Endothelial cell of umbilical vein (primary cell): Measurements from ENCODE around the gene YWHAH. TPM values are rescaled to one million over a fixed set of nuclear protein-coding genes. Genes with fewer than 3 reads are reported as not detected.
A peak's percentile ranks its signal among the peaks of the same experiment; 100 is the strongest.

Experiments used
- BruUV-seq: library from RNA; stranded (reverse); fragments of 400-500 nt; replicated peaks from 2 replicates; lab custom pipeline; 2021; lab: Mats Ljungman, UMichigan
- CTCF ChIA-PET: fragments of 300-600, 350-600 bp; sonication (Branson Sonifier 250); formaldehyde crosslinking; loops from one replicate; lab custom pipeline; 2021; ENCODE audit warnings: antibody characterized with exemption, inconsistent platforms; lab: Charles Lee
- POLR2A ChIA-PET: fragments of 300-600, 350-600 bp; sonication (Branson Sonifier 250); formaldehyde crosslinking; loops from one replicate; lab custom pipeline; 2021; ENCODE audit warnings: antibody characterized with exemption, inconsistent platforms; lab: Charles Lee
- DNase-seq: peaks from one replicate; pipeline ENCODE4 v3.0.0-alpha.2; 2011; ENCODE audit warnings: low read depth, low spot score
- FAIRE-seq: peaks from 2 replicates; lab custom pipeline; 2011; peaks lifted over from hg19 to GRCh38; lab: Jason Lieb, UNC
- H2AFZ ChIP-seq: 2 replicates; pipeline ENCODE4 v1.6.0; 2012; ENCODE audit warnings: low read depth, low read length, control low read depth, inconsistent platforms
- H3K27ac ChIP-seq: 2 replicates; pipeline ENCODE4 v1.5.1; 2011; ENCODE audit warnings: low read depth, mild to moderate bottlenecking, control low read depth, low read length, moderate library complexity; ENCODE audit not compliant: insufficient read depth
- H3K27me3 ChIP-seq, 2 experiments: 2 replicates each; pipeline versions ENCODE4 v1.6.0 to v1.6.1; 2011; ENCODE audit warnings: low read length in 2 of 2, mixed read lengths in 1 of 2; ENCODE audit not compliant: control insufficient read depth in 2 of 2, insufficient read depth in 2 of 2
- H3K36me3 ChIP-seq, 2 experiments: 2 replicates in 1 of 2; 3 replicates in 1 of 2; pipeline ENCODE4 v1.5.1; 2011; ENCODE audit warnings: low read length in 2 of 2, mild to moderate bottlenecking in 1 of 2, moderate library complexity in 1 of 2; ENCODE audit not compliant: control insufficient read depth in 2 of 2, insufficient read depth in 2 of 2; ENCODE audit errors: extremely low read depth in 1 of 2
- H3K4me1 ChIP-seq: 3 replicates; pipeline ENCODE4 v1.5.1; 2011; ENCODE audit warnings: mild to moderate bottlenecking, low read length; ENCODE audit not compliant: control insufficient read depth, insufficient read depth; ENCODE audit errors: extremely low read depth
- H3K4me2 ChIP-seq: 2 replicates; pipeline ENCODE4 v1.6.1; 2011; ENCODE audit warnings: low read length, control low read depth, mixed read lengths; ENCODE audit not compliant: insufficient read depth
- H3K4me3 ChIP-seq, 3 experiments: fragments of 200-600 bp in 1 of 3; sonication (generic), shearing (Covaris generic) in 1 of 3; replicated peaks in 1 of 3; 2 replicates each; pipeline ENCODE4 v1.5.1; 2011 to 2016; ENCODE audit warnings: control low read depth in 3 of 3, low read length in 3 of 3, mild to moderate bottlenecking in 2 of 3, inconsistent platforms in 1 of 3, low read depth in 1 of 3, moderate library complexity in 1 of 3; ENCODE audit not compliant: insufficient read depth in 1 of 3
- H3K79me2 ChIP-seq: 2 replicates; pipeline ENCODE4 v1.6.0; 2012; ENCODE audit warnings: low read length, inconsistent platforms; ENCODE audit not compliant: control insufficient read depth, insufficient read depth
- H3K9ac ChIP-seq: replicated peaks from 2 replicates; pipeline ENCODE3; 2011; ENCODE audit warnings: low read length, control low read depth; ENCODE audit not compliant: insufficient read depth; ENCODE audit errors: extremely low read depth
- H3K9me1 ChIP-seq: replicated peaks from 3 replicates; pipeline ENCODE4 v1.6.0; 2011; ENCODE audit warnings: mild to moderate bottlenecking, low read length; ENCODE audit not compliant: control insufficient read depth, insufficient read depth; ENCODE audit errors: extremely low read depth
- H3K9me3 ChIP-seq: replicated peaks from 2 replicates; pipeline ENCODE4 v1.5.1; 2012; ENCODE audit warnings: low read length, inconsistent platforms; ENCODE audit not compliant: control insufficient read depth, insufficient read depth
- H4K20me1 ChIP-seq: replicated peaks from 2 replicates; pipeline ENCODE3; 2011; ENCODE audit warnings: mild to moderate bottlenecking, low read length; ENCODE audit not compliant: control insufficient read depth, insufficient read depth; ENCODE audit errors: extremely low read depth
- EZH2 ChIP-seq: IDR thresholded peaks from 2 replicates; pipeline ENCODE4 v1.6.1; 2012; ENCODE audit warnings: borderline replicate concordance, low read depth, mild to moderate bottlenecking, moderate library complexity, low read length, inconsistent platforms; ENCODE audit not compliant: severe bottlenecking
- FOS ChIP-seq: IDR thresholded peaks from 2 replicates; pipeline ENCODE4 v1.6.1; 2011; ENCODE audit warnings: mild to moderate bottlenecking, low read length, moderate library complexity, borderline replicate concordance; ENCODE audit not compliant: insufficient read depth
- GATA2 ChIP-seq: IDR thresholded peaks from 2 replicates; pipeline ENCODE4 v1.7.0; 2011; ENCODE audit warnings: low read depth, mild to moderate bottlenecking, moderate library complexity, mixed read lengths, low read length; ENCODE audit not compliant: insufficient read length, insufficient read depth
- JUN ChIP-seq: IDR thresholded peaks from 2 replicates; pipeline ENCODE4 v1.6.1; 2011; ENCODE audit warnings: borderline replicate concordance, low read depth; ENCODE audit not compliant: insufficient read length, insufficient read depth
- MAX ChIP-seq: IDR thresholded peaks from 2 replicates; pipeline ENCODE4 v1.6.1; 2011; ENCODE audit not compliant: insufficient read depth, insufficient read length
- MYC ChIP-seq: IDR thresholded peaks from one replicate; pipeline ENCODE4 v1.6.1; 2011; ENCODE audit warnings: mild to moderate bottlenecking, low read depth, low read length
- POLR2A ChIP-seq: IDR thresholded peaks from 2 replicates; pipeline ENCODE4 v1.6.1; 2012; ENCODE audit warnings: low read depth, mild to moderate bottlenecking, control low read depth, low read length
- POLR2AphosphoS5 ChIP-seq: IDR thresholded peaks from 2 replicates; pipeline ENCODE4 v1.6.1; 2012; ENCODE audit warnings: low read depth, mild to moderate bottlenecking, control low read depth, low read length, moderate library complexity; ENCODE audit not compliant: insufficient read depth
- dilution Hi-C: fragments of 300-500 bp; cut with MboI; formaldehyde crosslinking; loops from one replicate; pipeline ENCODE4 v1.15.0; 2019; ENCODE audit warnings: low sequenced_read_pairs; ENCODE audit not compliant: extremely low pct_ligation_motif_present
- intact Hi-C: fragments of 100-400 bp; cut with micrococcal nuclease; formaldehyde crosslinking; loops from one replicate; pipeline ENCODE4 v1.10.0; 2022
- polyA plus RNA-seq, 4 experiments: library from polyadenylated mRNA; depleted of rRNA in 3 of 4; stranded (reverse) in 3 of 4; unstranded in 1 of 4; fragments of >200 nt; gene quantifications; 2 replicates each; pipeline versions ENCODE4 v1.2.1 to v1.2.3, GENCODE V29; 2011 to 2012; ENCODE audit warnings: missing spikeins in 1 of 4
- total RNA-seq: library from RNA; stranded (reverse); gene quantifications from 2 replicates; pipeline ENCODE4 v1.2.3, GENCODE V29; 2021

The YWHAH gene
- total and polyA plus RNA-seq, 2 donors (not counting 3 experiments of a cell fraction or from before 2014, with no cell fraction given), result 73.6 to 170 TPM

GRCh38 chr22:31951194-31952093 lies 7.1 kb downstream of the YWHAH start:
- H4K20me1 ChIP-seq, result peaks cover 13% of the 10 kb centered on the region
- H3K36me3 ChIP-seq, result peaks cover 6 to 8% of the 10 kb centered on the region in 2 experiments

GRCh38 chr22:31952094-31952401 lies 7.7 kb downstream of the YWHAH start:
- no peaks in the 10 kb centered on the region for H3K9me1 ChIP-seq
- no peaks in the 10 kb centered on the region for H3K9me3 ChIP-seq
- intact Hi-C loops, result no loop called here
- BruUV-seq, result no TSS peak
- DNase-seq (peak; percentile 11), FAIRE-seq (peak; percentile 35)
- H4K20me1 ChIP-seq, result peaks cover 13% of the 10 kb centered on the region
- H3K4me3 ChIP-seq, result no peak overlapping the region
- no peak overlapping the region for H2AFZ ChIP-seq
- H3K27ac ChIP-seq, result peak overlapping the region; percentile 74
- dilution Hi-C loops, result loop anchor here (10.0 kb wide), 1 partner anchor 197 kb away; the partner anchor contains the start of genes DEPDC5 and PRR14L
- peaks cover 45% of the 10 kb centered on the region for H3K4me1 ChIP-seq
- peak overlapping the region; percentile 40 for H3K9ac ChIP-seq
- H3K79me2 ChIP-seq, result peaks cover 94% of the 10 kb centered on the region
- POLR2A ChIA-PET, result no interaction called here
- no peaks in the 10 kb centered on the region for H3K27me3 ChIP-seq
- H3K36me3 ChIP-seq, result peaks cover 10 to 14% of the 10 kb centered on the region in 2 experiments
- TF ChIP-seq POLR2AphosphoS5, result no peak
- H3K4me2 ChIP-seq, result peak overlapping the region; percentile 26
- CTCF ChIA-PET, result interaction anchor here (0.8 to 1.6 kb wide), 6 partner anchors 9 to 286 kb away, joined by 3 to 14 read pairs (median 6); no protein-coding TSS in a partner anchor

More at GRCh38 chr22:31951194-31952093, 7.1 kb downstream of the YWHAH start:
- intact Hi-C loops, result no loop called here
- H3K9ac ChIP-seq, result peak overlapping the region; percentile 1
- H3K27ac ChIP-seq, result peak overlapping the region; percentile 74
- TF ChIP-seq EZH2 (no peak), POLR2AphosphoS5 (no peak), MAX (no peak), FOS (no peak), MYC (no peak), JUN (no peak), POLR2A (peak; percentile 22), GATA2 (no peak)
- no peak overlapping the region for H3K4me3 ChIP-seq
- no peaks in the 10 kb centered on the region for H3K27me3 ChIP-seq
- no peak for DNase-seq
- H2AFZ ChIP-seq, result no peak overlapping the region
- no peaks in the 10 kb centered on the region for H3K9me3 ChIP-seq
- H3K79me2 ChIP-seq, result peaks cover 96% of the 10 kb centered on the region
- H3K4me2 ChIP-seq, result no peak overlapping the region
- no TSS peak for BruUV-seq
- ChIA-PET POLR2A (no interaction called here), CTCF (interaction anchor here (0.8 to 2.8 kb wide), 4 partner anchors 19 to 286 kb away, joined by 3 to 15 read pairs (median 7); no protein-coding TSS in a partner anchor)
- H3K4me1 ChIP-seq, result peaks cover 47% of the 10 kb centered on the region
- H3K9me1 ChIP-seq, result no peaks in the 10 kb centered on the region
- dilution Hi-C loops, result loop anchor here (10.0 kb wide), 1 partner anchor 197 kb away; the partner anchor contains the start of genes DEPDC5 and PRR14L
- FAIRE-seq, result no peak
